ENCODE results near the gene GALNT9.

- TF ChIP-seq POLR2A (IDR thresholded peaks at IDR 0.05) (no peak), CTCF (IDR thresholded peaks at IDR 0.05) (no peak)
Observed at GRCh38 chr12:132263451-132264049, 65.8 kb downstream of the GALNT9 start.
